Camera-type eye (tissue), 1 donor: ENCODE measurements around the gene CREB3L2. TPM values are rescaled to one million over a fixed set of nuclear protein-coding genes. Genes with fewer than 3 reads are reported as not detected.

Experiments
- total RNA-seq: library from RNA; depleted of rRNA; stranded (reverse); fragments of >200 nt; gene quantifications from one replicate; pipeline ENCODE4 v1.2.3, GENCODE V29; 2014

CREB3L2 gene
- total RNA-seq = 25.1 TPM

GRCh38 chr7:138001529-138002095 is at the start of gene CREB3L2:
Gene CREB3L2, minus strand, starts transcription at chr7:138002086. Its CDS starts 381 bp downstream, at chr7:138001705.

GRCh38 chr7:137846827-137847567 is 154.9 kb downstream of the CREB3L2 start, which contains the start of gene DGKI:
Gene DGKI, minus strand, starts transcription at chr7:137846974.

Other genes starting within 250 kb of the CREB3L2 start
- gene DGKI, start 155.1 kb downstream of the CREB3L2 start, total RNA-seq = 21.1 TPM
- gene AKR1D1, start 74.4 kb upstream of the CREB3L2 start, total RNA-seq = not detected